ENCODE results near the gene IL1R2.

- no peak for TF ChIP-seq CTCF (IDR thresholded peaks at IDR 0.05)
- TF ChIP-seq POLR2A (IDR thresholded peaks at IDR 0.05): no peak
These were observed 6.8 kb downstream of the IL1R2 start for GRCh38 chr2:101998556-101998895.

Data from testis (tissue), 2 donors.